ENCODE measurements around the gene PTPRN.

Gene PTPRN

GRCh38 chr2:219243291-219243761 lies 65.9 kb downstream of the PTPRN start:
- no peaks in the 10 kb centered on the region for H4K20me1 ChIP-seq (ENCODE audit: insufficient read depth)
- H3K4me3 ChIP-seq (IDR thresholded peaks at IDR 0.05; ENCODE audit: insufficient read depth, low read depth, low read length), result no peak overlapping the region
- H3K27ac ChIP-seq, result no peak overlapping the region
- no peaks in the 10 kb centered on the region for H3K36me3 ChIP-seq (ENCODE audit: insufficient read depth)
- no peaks in the 10 kb centered on the region for H3K79me2 ChIP-seq (ENCODE audit: insufficient read depth, low read depth)
- H3K27me3 ChIP-seq (ENCODE audit: insufficient read depth, low read depth), result no peaks in the 10 kb centered on the region
- H3K9ac ChIP-seq, result no peak overlapping the region
- no peak for TF ChIP-seq CTCF (conservative IDR thresholded peaks at IDR 0.05; ENCODE audit: low read depth, low read length)
- H3K4me2 ChIP-seq, result no peak overlapping the region
- peaks cover 15% of the 10 kb centered on the region for H3K4me1 ChIP-seq (ENCODE audit: low read depth, poor library complexity, severe bottlenecking)
- H2AFZ ChIP-seq (ENCODE audit: low read depth), result no peak overlapping the region

Measured in KMS-11 (cell line).